Stimulated activated CD4-positive, alpha-beta T cell treated with anti-CD3 and anti-CD28 coated beads, Interleukin-12 subunit alpha, Interleukin-12 subunit beta, amount 100 ng/mL, for 48 hours (primary cell): Measurements from ENCODE around the gene GATB.

ENCODE experiments used
- DNase-seq, 3 donors: peaks; one replicate each; pipeline ENCODE4 v3.0.0-alpha.2; 2020; ENCODE audit warnings: low read depth in 2 of 3, low spot score in 1 of 3

Gene GATB

DNA sequence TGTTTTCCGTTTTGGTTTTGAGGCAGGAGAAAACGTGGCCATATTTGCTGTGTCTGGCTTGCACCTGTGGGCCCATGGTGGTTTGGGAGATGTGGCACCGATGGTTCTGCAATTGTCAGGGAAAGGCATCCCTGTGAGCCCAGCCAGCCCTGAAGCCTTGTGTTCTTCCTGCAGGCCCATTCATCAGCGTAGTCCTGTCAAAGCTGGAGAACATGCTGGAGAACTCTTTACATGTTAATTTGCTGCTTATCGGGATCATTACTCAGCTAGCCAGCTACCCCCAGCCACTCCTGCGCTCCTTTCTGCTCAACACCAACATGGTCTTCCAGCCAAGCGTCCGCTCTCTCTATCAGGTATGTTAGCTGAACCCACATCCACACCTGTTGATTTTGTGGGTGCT lies 104.7 kb downstream of the GATB start:
- no peak for DNase-seq

DNA sequence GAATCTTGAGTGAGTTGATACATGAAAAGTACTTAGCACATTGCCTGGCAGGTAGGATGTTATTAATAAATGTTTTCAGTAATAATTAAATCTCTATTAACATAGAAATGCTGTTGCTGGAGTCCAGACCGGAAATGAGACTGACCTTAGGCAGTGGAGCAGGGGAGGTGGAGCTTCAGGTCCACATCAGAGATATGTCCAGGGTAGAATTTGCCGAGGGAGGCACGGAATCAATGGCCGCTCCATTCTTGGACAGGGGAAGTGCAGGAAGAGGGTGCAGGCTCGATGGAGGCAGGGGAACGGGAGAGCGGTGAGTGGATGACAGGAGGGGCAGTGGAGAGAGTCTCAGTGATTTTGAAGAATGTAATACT lies 107.3 kb downstream of the GATB start:
- DNase-seq, result no peak

DNA sequence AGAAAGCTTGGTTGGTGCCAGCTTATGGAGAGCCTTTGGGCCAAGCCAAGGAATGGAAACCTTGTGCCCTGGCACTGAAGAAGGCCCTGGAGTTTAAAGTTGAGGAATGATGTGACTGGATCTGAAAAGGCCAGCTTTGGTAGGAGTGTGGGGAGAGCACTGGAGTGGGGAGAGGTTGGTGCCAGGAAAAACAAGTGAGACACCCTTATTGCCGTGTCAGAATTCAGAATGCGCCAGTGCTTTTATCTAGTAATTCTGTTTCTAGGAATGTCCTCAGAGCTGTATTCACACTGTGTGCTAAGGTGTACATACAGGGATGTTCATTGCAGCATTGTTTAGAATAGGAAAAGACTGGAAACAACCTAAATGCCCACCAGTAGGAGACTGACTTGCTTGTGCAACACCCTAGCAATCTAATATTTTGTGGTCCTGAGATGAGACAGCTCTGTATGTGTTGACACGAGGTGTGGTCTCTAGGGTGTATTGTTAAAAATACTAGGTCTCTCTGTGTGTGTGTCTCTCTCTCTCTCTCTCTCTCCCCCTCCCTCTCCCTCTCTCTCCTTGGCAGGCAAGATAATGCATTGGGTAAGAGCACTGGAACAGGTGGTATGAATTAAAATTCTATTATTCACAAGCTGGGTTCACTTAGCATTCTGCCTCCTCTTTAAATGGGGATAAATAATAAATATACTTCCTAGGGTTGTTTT lies 107.8 kb downstream of the GATB start:
- DNase-seq, result no peak

DNA sequence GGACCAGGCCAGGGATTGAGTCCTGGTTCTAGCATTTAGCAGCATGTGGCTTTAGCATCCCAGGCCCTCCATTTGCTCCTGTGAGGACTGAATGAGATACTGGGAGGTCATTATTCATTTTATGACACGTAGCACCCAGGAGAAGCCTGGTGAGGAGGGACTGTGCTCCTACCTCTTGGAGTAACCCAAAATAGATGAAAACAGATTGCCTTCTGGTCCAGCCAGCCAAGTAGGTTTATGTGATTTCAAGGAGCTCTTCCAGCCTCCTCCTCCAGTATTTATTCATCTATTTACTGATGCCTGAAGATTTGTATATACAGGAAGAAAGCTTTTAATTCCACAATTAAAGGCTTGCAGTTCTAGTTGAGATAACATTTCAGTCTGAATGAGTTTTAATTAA lies 109.3 kb downstream of the GATB start:
- no peak for DNase-seq

DNA sequence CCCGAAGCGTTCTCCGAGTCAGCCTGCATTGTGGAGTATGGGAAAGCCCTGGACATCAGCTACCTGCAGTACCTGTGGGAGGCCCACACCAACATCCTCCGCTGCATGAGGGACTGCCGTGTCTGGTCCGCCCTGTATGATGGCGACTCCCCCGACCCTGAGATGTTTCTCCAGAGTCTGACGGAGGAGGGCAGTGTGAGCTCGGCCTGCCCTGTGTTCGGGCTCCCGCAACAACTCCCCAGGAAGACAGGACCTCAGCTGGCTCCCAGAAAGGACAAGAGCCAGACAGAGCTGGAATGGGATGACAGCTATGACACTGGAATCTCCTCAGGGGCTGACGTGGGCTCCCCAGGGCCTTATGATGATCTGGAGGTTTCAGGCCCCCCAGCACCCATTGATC lies 111.3 kb downstream of the GATB start:
- no peak for DNase-seq

DNA sequence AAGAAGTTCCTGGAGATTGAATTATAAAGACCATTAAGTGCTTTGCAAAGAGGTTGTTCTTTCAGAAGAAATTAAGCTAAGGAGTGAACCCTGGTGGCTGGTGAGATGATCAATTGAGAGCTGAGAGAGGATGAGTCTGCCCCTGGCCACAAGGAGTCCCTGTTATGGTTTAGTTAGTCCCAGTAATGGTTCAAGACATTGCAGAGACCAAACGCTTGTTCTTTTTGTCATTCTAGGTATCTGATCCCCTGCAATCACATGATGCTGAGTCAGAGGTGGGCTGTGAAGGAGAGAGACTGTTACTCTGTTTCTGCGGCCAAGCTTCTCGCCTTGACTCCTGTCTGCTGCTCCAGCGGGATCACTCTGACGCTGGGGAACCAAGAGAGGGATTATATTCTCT lies 114.5 kb downstream of the GATB start:
- no peak for DNase-seq

DNA sequence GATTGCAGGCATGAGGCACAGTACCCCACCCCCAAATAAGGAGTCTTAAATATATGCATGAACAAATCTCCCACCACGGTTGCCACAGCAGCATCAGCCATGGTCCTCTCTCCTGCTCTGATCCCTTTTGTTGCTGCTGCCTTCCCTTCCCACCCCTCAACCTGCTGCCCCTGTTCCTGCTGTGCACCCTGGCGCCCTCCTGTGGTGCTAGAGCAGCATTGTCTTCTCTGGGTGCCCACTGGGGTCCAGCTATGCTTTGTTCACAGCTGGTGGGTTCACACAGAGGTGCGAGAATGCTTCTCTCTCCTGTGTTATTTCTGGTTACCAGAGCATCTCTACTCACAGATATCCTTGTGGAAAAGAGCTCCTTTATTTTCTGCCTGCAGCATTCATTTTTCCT lies 116.2 kb downstream of the GATB start:
- DNase-seq, result no peak

DNA sequence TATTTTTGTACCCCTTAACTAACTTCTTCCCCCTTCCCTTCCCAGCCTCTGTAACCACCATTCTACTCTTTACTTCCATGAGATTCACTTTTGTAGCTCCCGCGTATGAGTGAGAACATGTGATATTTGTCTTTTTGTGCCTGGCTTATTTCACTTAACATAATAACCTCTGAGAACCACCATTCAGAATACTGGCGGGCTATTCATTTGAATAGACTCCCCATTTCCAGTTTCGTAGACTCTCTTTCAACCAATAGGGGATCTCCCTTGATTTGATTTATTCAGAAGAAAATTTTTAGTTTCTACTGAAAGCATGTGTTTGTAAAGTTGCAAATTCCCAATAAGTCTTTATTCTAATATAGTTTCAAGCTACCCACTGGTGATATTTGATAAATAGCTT lies 117.2 kb downstream of the GATB start:
- DNase-seq, result no peak

DNA sequence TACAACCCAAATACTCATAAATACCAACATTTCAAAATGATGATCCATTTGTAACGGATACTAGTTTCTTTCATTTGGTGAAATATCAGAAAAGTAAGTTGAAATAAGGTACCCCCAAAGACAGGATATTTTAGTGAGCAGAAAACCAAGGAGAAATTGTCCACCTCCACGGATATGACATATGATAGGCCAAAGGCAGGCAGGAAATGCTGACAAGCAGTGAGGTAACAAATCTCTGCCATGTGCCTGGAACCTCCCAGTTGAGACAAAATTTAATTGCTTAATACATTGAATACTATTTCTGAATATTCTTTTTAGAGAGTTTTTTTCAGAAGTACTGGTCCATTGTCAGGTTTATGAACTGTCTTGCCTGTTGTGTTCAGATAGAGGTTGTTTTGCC lies 118.8 kb downstream of the GATB start:
- no peak for DNase-seq

DNA sequence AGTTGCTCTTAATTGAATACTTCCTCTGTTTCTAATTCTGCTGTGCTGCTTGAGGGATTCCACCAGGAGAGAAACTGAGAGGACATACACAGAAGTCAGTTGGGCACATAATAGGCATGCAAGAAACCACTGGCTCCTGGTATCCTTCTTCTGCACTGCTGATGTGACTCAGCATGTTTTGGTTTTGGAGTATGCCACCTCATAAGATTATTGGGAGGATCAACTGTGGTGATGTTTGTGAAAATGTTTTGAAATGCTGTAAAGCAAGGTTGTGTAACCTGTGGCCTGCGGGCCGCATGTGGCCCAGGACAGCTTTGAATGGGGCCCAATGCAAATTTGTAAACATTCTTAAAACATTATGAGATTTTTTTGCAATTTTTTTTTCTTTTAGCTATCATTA lies 119.6 kb downstream of the GATB start:
- no peak for DNase-seq

DNA sequence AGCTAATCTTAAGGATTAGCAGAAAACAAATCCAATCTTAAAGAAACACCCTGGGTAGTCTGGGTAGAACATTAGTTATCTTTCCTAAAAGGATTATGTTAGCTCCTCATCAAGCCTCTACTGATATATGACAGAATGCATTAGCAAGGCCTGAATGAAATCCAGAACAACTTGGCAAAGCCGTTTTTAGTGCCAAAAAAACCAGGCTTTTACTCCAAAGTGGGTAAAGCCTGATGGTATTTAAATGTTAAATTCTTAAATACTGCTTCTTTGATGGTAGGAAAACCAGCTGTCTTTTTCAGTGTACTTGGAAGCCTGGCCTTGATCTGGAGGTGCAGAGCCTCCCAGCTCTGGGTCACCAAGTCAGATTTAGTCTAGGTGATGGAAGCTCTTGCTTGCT lies 120.4 kb downstream of the GATB start:
- DNase-seq, result no peak

DNA sequence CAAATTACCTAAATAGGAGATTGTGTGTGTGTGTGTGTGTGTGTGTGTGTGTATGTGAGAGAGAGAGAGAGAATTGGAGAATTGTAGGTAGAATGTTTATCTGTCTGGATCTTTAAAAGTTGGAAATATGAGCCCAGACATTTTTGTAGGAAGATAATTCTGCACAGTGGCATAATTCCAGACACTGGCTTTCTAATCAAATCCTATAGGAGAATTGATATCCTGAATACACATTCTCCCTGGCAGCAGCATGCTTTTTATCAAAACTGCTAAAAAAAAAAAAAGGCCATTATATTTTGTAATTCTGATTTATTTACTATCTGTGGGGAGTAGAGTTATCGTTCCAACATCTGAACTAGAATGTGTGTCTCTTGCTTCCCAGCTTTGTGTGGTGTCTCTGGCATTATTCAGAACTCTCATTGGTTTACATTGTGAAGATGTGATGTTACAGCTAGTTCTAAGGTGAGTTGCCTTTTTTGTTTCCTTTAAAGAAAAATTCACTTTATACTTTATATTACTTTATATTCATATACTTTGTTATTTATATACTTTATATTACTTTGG lies 122.4 kb downstream of the GATB start:
- no peak for DNase-seq

DNA sequence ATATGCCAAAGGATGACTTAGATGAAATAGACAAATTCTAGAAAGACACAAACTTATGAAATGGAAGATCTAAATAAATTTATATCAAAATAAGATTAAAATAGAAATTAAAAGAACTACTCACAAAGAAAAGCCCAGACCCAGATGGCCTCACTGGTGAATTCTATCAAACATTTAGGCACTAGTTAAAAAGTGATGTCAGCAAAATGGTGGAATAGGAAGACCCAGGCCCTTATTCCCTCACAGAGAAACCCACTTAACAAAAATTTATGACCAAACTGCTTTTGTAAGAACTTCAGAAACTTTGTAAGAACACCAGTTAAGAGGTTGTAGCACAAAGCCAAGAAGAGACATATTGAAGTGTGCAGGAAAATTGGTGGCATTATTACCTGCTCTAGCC lies 129.5 kb downstream of the GATB start:
- DNase-seq, result no peak

DNA sequence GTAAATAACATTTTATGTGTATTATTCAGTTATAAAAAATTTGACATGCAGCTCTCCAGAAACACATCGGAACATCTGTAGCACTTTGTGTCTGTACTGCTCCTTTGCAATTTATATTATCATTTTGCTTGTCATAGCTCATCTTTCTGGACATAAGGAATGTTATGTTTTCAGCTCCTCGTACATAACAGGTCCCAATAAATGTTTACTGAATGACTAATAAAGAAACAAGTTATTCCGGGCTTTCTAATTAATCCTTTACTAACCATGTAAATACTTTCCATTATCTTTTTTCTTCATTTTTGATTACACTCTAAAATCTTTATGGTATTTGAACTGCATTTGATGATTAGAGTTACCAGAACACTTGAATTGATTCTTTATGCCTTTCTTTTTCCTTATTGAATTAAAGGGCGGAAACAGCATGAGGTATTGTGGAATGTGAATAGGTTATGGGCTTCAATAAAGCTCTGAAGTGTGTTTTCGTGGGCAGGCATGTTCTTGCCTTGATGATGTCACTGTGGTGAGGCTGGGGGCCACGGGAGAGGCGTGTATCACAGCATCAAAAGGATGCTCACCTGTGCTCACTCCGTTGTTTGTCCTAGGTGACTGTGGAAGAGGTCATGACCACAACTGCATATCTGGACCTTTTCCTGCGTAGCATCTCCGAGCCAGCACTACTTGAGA lies 131.6 kb downstream of the GATB start:
- DNase-seq, result no peak

DNA sequence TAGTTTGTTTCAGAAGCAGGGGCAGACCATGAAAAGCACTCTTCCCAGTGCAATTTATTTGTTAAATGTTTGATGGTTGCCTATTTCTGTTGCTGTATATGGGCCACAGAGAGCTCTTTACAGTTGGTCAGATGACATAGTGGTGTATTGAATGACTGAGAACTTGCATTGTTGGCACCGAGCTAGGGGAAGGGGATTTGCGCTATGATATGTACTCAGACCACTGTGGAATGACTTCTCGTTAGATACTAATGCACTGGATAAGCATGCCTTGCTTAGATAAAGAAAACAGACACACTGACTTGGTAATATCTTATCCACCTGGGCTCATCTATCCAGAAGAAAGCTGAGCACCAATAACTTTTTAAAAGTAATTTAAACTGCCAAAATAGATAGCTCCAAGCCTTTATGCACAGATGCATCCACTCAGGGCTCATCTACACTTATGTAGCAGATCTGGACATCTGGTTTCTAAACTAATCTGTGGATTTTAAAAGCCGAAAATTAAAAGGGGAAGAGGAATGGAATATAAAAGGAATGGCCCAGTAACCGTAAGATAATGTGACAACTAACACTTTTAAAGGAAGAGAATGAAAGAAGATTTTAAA lies 132.7 kb downstream of the GATB start:
- DNase-seq, result no peak

DNA sequence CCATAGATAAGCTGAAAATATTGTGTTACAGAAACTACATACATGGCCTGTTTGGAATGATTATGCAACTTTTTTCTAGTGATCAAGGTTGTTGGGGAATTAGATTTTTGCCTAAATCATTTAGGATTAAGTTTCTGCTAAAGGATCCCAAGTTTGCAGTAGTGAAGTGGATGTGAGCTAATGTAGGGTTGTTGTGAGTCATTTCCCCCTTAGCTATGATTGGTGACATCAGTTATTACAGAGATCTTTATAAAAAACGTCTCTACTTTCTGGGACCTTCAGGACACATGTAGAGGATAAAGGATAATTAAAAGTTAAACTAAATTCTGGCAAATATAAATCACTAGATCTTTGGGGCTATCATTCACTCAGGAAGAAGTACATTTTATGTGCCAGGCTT lies 133.3 kb downstream of the GATB start:
- no peak for DNase-seq

DNA sequence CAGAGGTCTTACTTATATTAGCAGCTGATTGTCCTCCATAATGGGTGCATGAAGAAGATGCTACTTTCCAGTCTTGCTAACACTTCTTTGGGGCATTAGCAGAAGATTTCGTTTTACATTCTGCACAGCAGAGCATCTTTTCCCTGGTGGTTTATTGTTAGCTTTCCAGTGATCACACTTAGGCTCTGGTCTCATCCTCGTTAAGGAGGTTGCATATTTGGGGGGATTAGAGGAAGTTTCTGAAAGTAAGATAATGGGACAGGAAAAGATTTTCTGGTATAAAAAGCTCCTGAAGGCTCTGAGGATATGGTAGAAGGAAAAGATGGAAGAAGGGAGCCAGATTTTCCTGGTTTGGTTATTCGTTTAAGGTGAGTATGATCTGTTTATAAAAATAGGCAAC lies 134.1 kb downstream of the GATB start:
- no peak for DNase-seq

DNA sequence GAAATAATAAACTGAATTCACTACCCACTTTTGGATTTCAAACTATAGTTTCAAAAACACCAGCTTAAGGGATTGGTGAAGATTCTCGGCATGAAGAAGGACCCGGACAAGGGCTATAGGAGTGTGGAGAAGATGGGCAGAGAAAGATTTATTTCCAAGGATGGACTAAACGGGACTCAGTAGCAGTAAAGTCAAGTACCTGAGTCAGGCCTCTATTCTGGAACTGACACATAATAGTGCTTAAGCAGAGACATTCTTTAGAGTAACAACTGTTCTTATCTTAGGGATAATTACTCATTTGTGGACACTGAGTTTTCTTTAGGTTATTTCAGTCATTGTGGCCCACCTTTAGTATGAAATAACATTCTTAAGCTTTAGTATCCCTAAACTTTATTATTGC lies 134.6 kb downstream of the GATB start:
- no peak for DNase-seq

DNA sequence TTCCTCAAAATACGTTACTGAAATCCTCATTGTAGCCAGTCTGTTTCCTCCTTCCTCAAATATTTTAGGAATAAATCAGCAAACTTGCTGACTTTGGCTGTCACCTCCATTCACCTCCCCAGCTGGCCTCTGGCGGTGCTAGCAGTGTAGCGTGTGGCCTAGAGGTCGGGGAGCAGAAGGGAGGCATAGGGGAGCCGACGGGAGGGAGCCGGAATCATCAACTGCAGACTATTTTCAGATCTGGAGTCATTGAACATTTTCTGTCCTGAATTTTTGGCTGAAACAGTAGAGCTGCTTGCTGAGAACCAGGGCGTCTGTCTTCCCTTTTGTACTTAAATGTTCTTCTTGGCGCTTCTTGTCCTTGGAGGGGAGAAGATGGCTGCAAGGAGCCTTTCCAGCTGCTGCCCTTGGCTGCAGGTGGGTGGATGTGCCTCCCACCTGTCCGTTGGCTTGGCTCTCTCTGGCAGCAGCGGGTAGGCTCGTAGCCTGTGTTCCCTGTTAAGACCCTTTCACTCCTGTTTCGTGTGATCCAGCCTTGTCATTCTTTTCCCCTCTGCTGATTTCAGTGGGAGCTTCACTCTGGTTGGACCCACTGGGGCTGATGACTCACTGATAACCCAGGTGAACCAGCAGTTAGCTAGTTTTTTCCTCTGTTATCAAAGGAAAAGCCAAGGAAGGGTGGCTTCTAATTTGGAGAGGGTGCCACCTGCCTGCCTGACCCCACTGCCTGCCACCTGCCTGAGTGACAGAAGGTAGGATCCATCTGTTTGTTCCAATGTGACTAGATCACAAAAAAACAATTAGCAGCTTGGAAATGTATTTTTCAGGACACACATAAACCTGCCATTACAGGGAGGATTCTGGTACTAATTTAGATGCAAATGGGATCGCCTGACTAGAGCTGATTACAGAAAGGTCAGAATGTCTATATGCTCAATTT lies 135.9 kb downstream of the GATB start:
- DNase-seq, result no peak
